PC-9 (cell line): ENCODE measurements around the gene EXOC3L2. TPM values are rescaled to one million over a fixed set of nuclear protein-coding genes. Genes with fewer than 3 reads are reported as not detected.

Experiments
- BruUV-seq: library from RNA; stranded (reverse); fragments of 400-500 nt; replicated peaks from 2 replicates; lab custom pipeline; 2021; lab: Mats Ljungman, UMichigan
- CTCF ChIA-PET: fragments of 300-600 bp; sonication (Branson Sonifier 250); formaldehyde crosslinking; loops from one replicate; lab custom pipeline; 2022; ENCODE audit warnings: antibody characterized with exemption; lab: Charles Lee
- POLR2A ChIA-PET: fragments of 300-600 bp; sonication (Branson Sonifier 250); formaldehyde crosslinking; loops from one replicate; lab custom pipeline; 2022; ENCODE audit warnings: antibody characterized with exemption; ENCODE audit not compliant: unreplicated experiment; lab: Charles Lee
- DNase-seq, 2 experiments: peaks; one replicate each; pipeline versions ENCODE4 v3.0.0 to v3.0.0-alpha.2; 2015 to 2022; ENCODE audit warnings: mixed read lengths in 1 of 2
- H2AFZ ChIP-seq: fragments of 200-600 bp; sonication (generic); 2 replicates; pipeline ENCODE4 v1.8.1; 2017; ENCODE audit warnings: antibody characterized with exemption
- H3F3A ChIP-seq: fragments of 200-600 bp; sonication (generic); 2 replicates; pipeline ENCODE4 v1.8.1; 2017; ENCODE audit warnings: antibody characterized with exemption, mild to moderate bottlenecking, low read depth; ENCODE audit not compliant: insufficient read depth
- H3K27ac ChIP-seq: fragments of 200-600 bp; sonication (generic); 2 replicates; pipeline ENCODE4 v1.6.1; 2016; ENCODE audit warnings: mixed run types
- H3K27me3 ChIP-seq: fragments of 200-600 bp; sonication (generic); 2 replicates; pipeline ENCODE4 v1.6.1; 2016; ENCODE audit warnings: low read depth, mixed run types; ENCODE audit not compliant: insufficient read depth
- H3K36me3 ChIP-seq: fragments of 200-600 bp; sonication (generic); 2 replicates; pipeline ENCODE4 v1.6.1; 2016; ENCODE audit warnings: low read depth, mixed run types
- H3K4me1 ChIP-seq: fragments of 200-600 bp; sonication (generic); replicated peaks from 2 replicates; pipeline ENCODE4 v1.6.1; 2016; ENCODE audit warnings: mixed run types; ENCODE audit not compliant: insufficient read depth
- H3K4me2 ChIP-seq: fragments of 200-600 bp; sonication (generic); 2 replicates; pipeline ENCODE4 v1.6.1; 2017; ENCODE audit warnings: mixed run types
- H3K4me3 ChIP-seq: fragments of 200-600 bp; sonication (generic); 2 replicates; pipeline ENCODE4 v1.6.1; 2016; ENCODE audit warnings: mixed run types
- H3K79me2 ChIP-seq: fragments of 200-600 bp; sonication (generic); 2 replicates; pipeline ENCODE4 v1.6.1; 2017; ENCODE audit warnings: low read depth, mixed run types
- H3K9me2 ChIP-seq: fragments of 200-600 bp; sonication (generic); 2 replicates; pipeline ENCODE4 v1.8.1; 2017; ENCODE audit warnings: mild to moderate bottlenecking; ENCODE audit not compliant: insufficient read depth
- H3K9me3 ChIP-seq: fragments of 200-600 bp; sonication (generic); 2 replicates; pipeline ENCODE4 v1.8.1; 2016; ENCODE audit warnings: low read depth; ENCODE audit not compliant: insufficient read depth
- H4K20me1 ChIP-seq: fragments of 200-600 bp; sonication (generic); 2 replicates; pipeline ENCODE4 v1.8.1; 2017; ENCODE audit not compliant: insufficient read depth
- CTCF ChIP-seq: fragments of 200-600 bp; sonication (generic); conservative IDR thresholded peaks from 2 replicates; pipeline ENCODE4 v1.6.1; 2017; ENCODE audit warnings: mixed run types, antibody characterized with exemption, mild to moderate bottlenecking, moderate library complexity
- EZH2 ChIP-seq: fragments of 200-600 bp; sonication (generic); IDR thresholded peaks from 2 replicates; pipeline ENCODE4 v1.8.0; 2017; ENCODE audit warnings: antibody characterized with exemption, low read depth
- intact Hi-C: fragments of 100-400 bp; cut with micrococcal nuclease; formaldehyde crosslinking; loops from one replicate; pipeline ENCODE4 v1.10.0; 2022; ENCODE audit not compliant: unreplicated experiment
- total RNA-seq: library from RNA; stranded (reverse); gene quantifications from 2 replicates; pipeline ENCODE4 v1.2.3, GENCODE V29; 2021

The EXOC3L2 gene
- total RNA-seq, 1 experiment from 2014 or later, result not detected

- POLR2A ChIA-PET, result interaction anchor here (0.6 kb wide), 1 partner anchor 13 kb away, joined by 3 read pairs; no protein-coding TSS in a partner anchor
- Histone ChIP-seq H3K9me2 (no peaks in the 10 kb centered on the region), H3K4me2 (no peak overlapping the region), H3K4me3 (no peak overlapping the region), H3K27me3 (no peaks in the 10 kb centered on the region), H3K27ac (no peak overlapping the region), H2AFZ (no peak overlapping the region), H3K79me2 (peaks cover 32% of the 10 kb centered on the region), H3F3A (peaks cover 23% of the 10 kb centered on the region; the same call in 1 of the 2 replicates), H4K20me1 (peaks cover 2% of the 10 kb centered on the region; the same call in 1 of the 2 replicates), H3K9me3 (no peaks in the 10 kb centered on the region), H3K36me3 (no peaks in the 10 kb centered on the region), H3K4me1 (peaks cover 16% of the 10 kb centered on the region; the same call in 1 of the 2 replicates)
- CTCF ChIA-PET, result no interaction called here
- TF ChIP-seq CTCF (no peak), EZH2 (no peak)
- BruUV-seq, result no TSS peak
- intact Hi-C loops, result no loop called here
- no peak for DNase-seq
Observed at GRCh38 chr19:45175515-45176345, 69.5 kb downstream of the EXOC3L2 start.

GRCh38 chr19:45173816-45174215, 71.4 kb downstream of the EXOC3L2 start:
- H3K4me1 ChIP-seq, result peaks cover 10% of the 10 kb centered on the region; the same call in 1 of the 2 replicates
- H2AFZ ChIP-seq, result no peak overlapping the region
- peaks cover 8% of the 10 kb centered on the region; the same call in 1 of the 2 replicates for H4K20me1 ChIP-seq
- no TSS peak for BruUV-seq
- H3K27me3 ChIP-seq, result no peaks in the 10 kb centered on the region
- H3K4me2 ChIP-seq, result no peak overlapping the region
- peaks cover 13% of the 10 kb centered on the region for H3K79me2 ChIP-seq
- DNase-seq, result no peak
- intact Hi-C loops, result no loop called here
- H3K9me3 ChIP-seq, result no peaks in the 10 kb centered on the region
- H3F3A ChIP-seq, result peaks cover 16% of the 10 kb centered on the region; the same call in 1 of the 2 replicates
- H3K36me3 ChIP-seq, result no peaks in the 10 kb centered on the region
- TF ChIP-seq EZH2, result no peak
- TF ChIP-seq CTCF, result no peak
- H3K27ac ChIP-seq, result no peak overlapping the region
- H3K9me2 ChIP-seq, result no peaks in the 10 kb centered on the region
- POLR2A ChIA-PET, result no interaction called here
- H3K4me3 ChIP-seq, result no peak overlapping the region
- CTCF ChIA-PET, result no interaction called here

- no peak overlapping the region for H3K4me3 ChIP-seq
- H3K4me2 ChIP-seq, result no peak overlapping the region
- peaks cover 12% of the 10 kb centered on the region; the same call in 1 of the 2 replicates for H3F3A ChIP-seq
- TF ChIP-seq CTCF (no peak), EZH2 (no peak)
- no peak overlapping the region for H3K27ac ChIP-seq
- intact Hi-C loops, result no loop called here
- ChIA-PET CTCF (no interaction called here), POLR2A (interaction anchor here (0.6 kb wide), 1 partner anchor 244 kb away, joined by 5 read pairs; no protein-coding TSS in a partner anchor)
- peaks cover 13% of the 10 kb centered on the region for H3K79me2 ChIP-seq
- no peak for DNase-seq
- peaks cover 10% of the 10 kb centered on the region; the same call in 1 of the 2 replicates for H4K20me1 ChIP-seq
- H2AFZ ChIP-seq, result no peak overlapping the region
- H3K36me3 ChIP-seq, result no peaks in the 10 kb centered on the region
- no TSS peak for BruUV-seq
- no peaks in the 10 kb centered on the region for H3K9me2 ChIP-seq
- H3K27me3 ChIP-seq, result no peaks in the 10 kb centered on the region
- peaks cover 10% of the 10 kb centered on the region; the same call in 1 of the 2 replicates for H3K4me1 ChIP-seq
- H3K9me3 ChIP-seq, result no peaks in the 10 kb centered on the region
Observed at GRCh38 chr19:45172611-45173208, 72.5 kb downstream of the EXOC3L2 start.
